Ammon's horn (tissue), 1 donor: ENCODE data around the gene RASGRF2.

Experiments
- DNase-seq: peaks from one replicate; pipeline ENCODE4 v3.0.0-alpha.2; 2016; ENCODE audit warnings: low spot score

RASGRF2 gene

GRCh38 chr5:80951366-80951765 is 8.8 kb upstream of the RASGRF2 start:
- no peak for DNase-seq

GRCh38 chr5:80953587-80953986 is 6.6 kb upstream of the RASGRF2 start:
- no peak for DNase-seq

- no peak for DNase-seq
These were observed 5.0 kb upstream of the RASGRF2 start for GRCh38 chr5:80955082-80955590.

GRCh38 chr5:80956272-80956671 is 3.9 kb upstream of the RASGRF2 start:
- DNase-seq, result no peak

GRCh38 chr5:80957031-80957761 is 3.0 kb upstream of the RASGRF2 start:
- DNase-seq, result no peak

GRCh38 chr5:80958616-80959015 is 1.5 kb upstream of the RASGRF2 start:
- DNase-seq, result no peak

GRCh38 chr5:80959138-80959537 is 1.0 kb upstream of the RASGRF2 start:
- DNase-seq, result no peak

GRCh38 chr5:80960531-80961375 is 590 bp downstream of the RASGRF2 start:
- DNase-seq, result no peak

GRCh38 chr5:80961376-80962281 is 1.5 kb downstream of the RASGRF2 start:
- DNase-seq, result peak; percentile 56

- DNase-seq, result no peak
These were observed 2.7 kb downstream of the RASGRF2 start for GRCh38 chr5:80962630-80963520.

GRCh38 chr5:80963521-80963895 is 3.3 kb downstream of the RASGRF2 start:
- no peak for DNase-seq

GRCh38 chr5:80963966-80964481 is 3.9 kb downstream of the RASGRF2 start:
- no peak for DNase-seq

- no peak for DNase-seq
These were observed 4.3 kb downstream of the RASGRF2 start for GRCh38 chr5:80964491-80964890.

GRCh38 chr5:80964919-80965318 is 4.8 kb downstream of the RASGRF2 start:
- no peak for DNase-seq

GRCh38 chr5:80967500-80968181 is 7.5 kb downstream of the RASGRF2 start:
- DNase-seq, result no peak

GRCh38 chr5:80973027-80973426 is 12.9 kb downstream of the RASGRF2 start:
- DNase-seq, result no peak

GRCh38 chr5:80975065-80975464 is 14.9 kb downstream of the RASGRF2 start:
- DNase-seq, result no peak

- DNase-seq, result no peak
These were observed 16.8 kb downstream of the RASGRF2 start for GRCh38 chr5:80976985-80977384.

GRCh38 chr5:80977764-80978163 is 17.6 kb downstream of the RASGRF2 start:
- DNase-seq, result no peak

- no peak for DNase-seq
These were observed 18.7 kb downstream of the RASGRF2 start for GRCh38 chr5:80978772-80979317.
